GM12801 (cell line): ENCODE measurements around the gene PHKB.

Source experiments
- CTCF ChIP-seq: IDR thresholded peaks from one replicate; pipeline ENCODE4 v1.5.1; 2011; ENCODE audit warnings: control low read depth; ENCODE audit not compliant: insufficient read length; ENCODE audit errors: extremely low read depth

Gene PHKB

DNA sequence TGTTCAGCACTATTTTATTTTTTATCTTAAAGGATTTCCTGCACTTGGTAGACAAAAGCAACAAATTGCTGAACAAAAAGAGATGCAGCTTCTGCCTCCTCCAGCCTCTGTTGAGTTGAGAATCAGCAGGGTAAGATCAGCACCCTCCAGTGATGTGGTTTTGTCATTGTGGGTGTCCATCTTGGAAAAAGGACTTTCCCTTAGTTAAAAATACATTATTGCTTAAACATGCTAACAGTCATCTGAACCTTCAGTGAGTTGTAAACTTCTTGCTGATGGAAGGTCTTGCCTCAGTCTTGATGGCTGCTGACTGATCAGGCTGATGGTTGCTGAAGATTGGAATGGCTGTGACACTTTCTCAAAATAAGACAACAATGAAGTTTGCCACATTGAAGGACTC lies 101.2 kb downstream of the PHKB start:
- no peak for TF ChIP-seq CTCF

GRCh38 chr16:47565454-47565853 lies 104.3 kb downstream of the PHKB start:
- TF ChIP-seq CTCF, result no peak

- no peak for TF ChIP-seq CTCF
Observed at GRCh38 chr16:47567321-47567720, 106.2 kb downstream of the PHKB start.

DNA sequence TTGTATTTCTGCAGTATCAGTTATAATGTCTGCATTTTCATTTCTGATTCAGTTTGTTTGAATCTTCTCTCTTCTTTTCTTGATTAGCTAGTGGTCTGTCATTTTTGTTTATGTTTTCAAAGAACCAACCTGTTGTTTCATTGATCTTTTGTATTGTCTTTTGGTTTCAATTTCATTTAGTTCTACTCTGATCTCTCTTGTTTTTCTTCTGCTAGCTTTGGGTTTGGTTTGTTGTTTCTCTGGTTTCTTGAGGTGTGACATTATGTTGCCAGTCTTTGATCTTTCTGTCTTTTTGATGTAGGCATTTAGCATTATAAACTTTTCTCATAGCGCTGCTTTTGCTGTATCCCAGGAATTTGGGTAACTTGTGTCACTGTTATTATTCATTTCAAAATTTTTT lies 107.2 kb downstream of the PHKB start:
- no peak for TF ChIP-seq CTCF

DNA sequence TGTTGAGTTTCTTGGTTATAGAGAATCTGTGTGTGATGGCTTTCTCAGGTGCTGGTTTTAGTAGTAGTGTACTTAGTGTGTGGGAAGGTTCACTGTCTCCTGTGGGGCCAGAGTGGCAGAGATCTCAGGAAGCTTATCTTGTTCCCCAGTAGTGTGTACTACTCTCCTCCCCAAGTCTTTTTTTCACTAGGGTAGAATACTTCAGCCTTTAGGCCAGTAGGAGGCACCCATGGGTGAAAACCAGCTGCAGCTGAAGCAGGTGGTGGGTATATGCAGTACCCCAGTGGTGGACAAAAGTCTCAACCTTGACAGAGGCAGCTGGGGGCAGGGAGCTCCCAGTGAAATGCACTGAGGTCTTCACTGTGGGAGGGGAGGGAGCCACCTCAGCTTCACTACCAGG lies 109.9 kb downstream of the PHKB start:
- TF ChIP-seq CTCF, result no peak

- no peak for TF ChIP-seq CTCF
Observed at GRCh38 chr16:47571711-47572110, 110.6 kb downstream of the PHKB start.

GRCh38 chr16:47574091-47575054 lies 113.2 kb downstream of the PHKB start:
- TF ChIP-seq CTCF, result no peak
